Prostate gland (tissue), 2 donors: ENCODE measurements around the gene PRDM16.

Experiments
- CTCF ChIP-seq, 4 experiments: fragments of 200-600 bp in 2 of 4; fragments of 450-650 bp in 2 of 4; sonication (generic) in 2 of 4; IDR thresholded peaks; 1 replicate in 3 of 4; 2 replicates in 1 of 4; pipeline ENCODE4 v1.5.1; 2016 to 2019; ENCODE audit warnings: antibody characterized with exemption in 4 of 4, mild to moderate bottlenecking in 2 of 4, moderate library complexity in 2 of 4
- POLR2A ChIP-seq: fragments of 450-650 bp; IDR thresholded peaks from one replicate; pipeline ENCODE4 v1.6.1; 2016; ENCODE audit warnings: antibody characterized with exemption, mild to moderate bottlenecking

DNA sequence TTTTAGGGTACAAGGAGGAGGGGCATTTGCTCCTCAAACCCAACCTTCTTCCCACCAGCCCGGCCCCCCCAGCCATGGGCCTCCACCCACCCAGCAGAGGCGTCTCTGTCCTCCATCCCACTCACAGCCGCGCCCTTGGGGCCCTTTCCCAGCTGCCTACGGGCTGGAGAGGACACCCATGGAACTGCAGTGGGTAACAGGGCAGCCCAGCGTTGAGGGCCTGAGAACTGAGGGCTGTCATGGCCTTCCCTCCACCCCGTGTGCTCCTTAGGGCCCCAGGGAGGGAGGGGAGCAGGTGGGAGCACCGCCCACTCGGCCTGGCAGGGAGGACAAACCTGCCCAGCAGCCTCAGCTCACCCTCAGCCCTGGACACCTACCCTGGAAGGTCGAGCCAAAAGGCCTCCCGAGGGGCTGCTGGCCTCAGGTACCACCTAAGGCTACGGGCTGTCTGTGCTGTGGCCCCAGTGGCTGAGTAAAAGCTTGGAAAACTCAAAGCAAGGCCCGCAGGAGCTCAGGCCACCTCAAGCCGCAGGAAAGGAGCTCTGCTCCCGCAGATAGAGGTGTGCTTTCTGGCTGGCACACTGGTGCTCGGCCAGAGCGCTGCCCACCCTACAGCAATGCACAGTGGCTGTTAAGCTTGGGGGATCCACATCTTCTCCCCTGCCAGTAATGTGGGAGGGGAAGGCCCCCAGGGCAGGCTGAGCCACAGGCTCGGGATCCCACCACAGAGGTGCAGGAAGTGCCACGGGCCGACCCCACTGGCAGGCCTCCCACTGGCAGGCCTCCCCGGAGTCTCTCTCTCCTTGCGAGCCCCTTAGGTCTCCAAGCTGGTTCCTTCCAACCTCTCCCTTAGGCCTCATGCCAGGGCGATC is 383.2 kb downstream of the PRDM16 start:
- TF ChIP-seq POLR2A (no peak), CTCF (IDR thresholded peaks at IDR 0.05) (no peak)
